SHP77 (cell line): ENCODE measurements around the gene MPV17L2.
"Not testable (repeated sequence)": the region's sequence is repeated elsewhere in the genome, so short reads cannot be mapped to it uniquely, and the experiment has no call there.

Experiments
- DNase-seq, 2 experiments: peaks; one replicate each; lab custom pipeline; 2025; lab: John Stamatoyannopoulos, UW

MPV17L2 gene

GRCh38 chr19:18193388-18194180, 566 bp downstream of the MPV17L2 start:
- DNase-seq = no peak

DNA sequence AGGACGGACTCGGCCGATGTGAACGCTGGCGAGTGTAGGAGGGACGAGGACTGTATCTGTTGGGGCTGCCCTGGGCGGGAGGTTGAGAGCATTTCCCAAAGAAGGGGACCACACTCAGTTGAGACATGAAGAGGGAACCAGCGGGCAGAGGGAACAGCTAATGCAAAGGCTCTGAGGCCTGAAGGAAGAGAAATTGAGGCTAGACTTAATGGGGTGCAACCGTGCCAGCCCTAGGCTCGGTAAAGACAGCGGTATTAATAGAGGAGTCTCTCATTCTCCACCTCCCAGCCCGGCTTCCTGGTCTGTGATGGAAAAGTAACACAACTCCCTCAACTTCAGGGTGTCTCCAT, 1.1 kb downstream of the MPV17L2 start:
- DNase-seq = no peak

GRCh38 chr19:18194554-18195238, 1.7 kb downstream of the MPV17L2 start:
- no peak for DNase-seq

GRCh38 chr19:18196511-18196845, 3.5 kb downstream of the MPV17L2 start:
- no peak for DNase-seq

GRCh38 chr19:18197306-18197705, 4.3 kb downstream of the MPV17L2 start:
- no peak for DNase-seq

DNA sequence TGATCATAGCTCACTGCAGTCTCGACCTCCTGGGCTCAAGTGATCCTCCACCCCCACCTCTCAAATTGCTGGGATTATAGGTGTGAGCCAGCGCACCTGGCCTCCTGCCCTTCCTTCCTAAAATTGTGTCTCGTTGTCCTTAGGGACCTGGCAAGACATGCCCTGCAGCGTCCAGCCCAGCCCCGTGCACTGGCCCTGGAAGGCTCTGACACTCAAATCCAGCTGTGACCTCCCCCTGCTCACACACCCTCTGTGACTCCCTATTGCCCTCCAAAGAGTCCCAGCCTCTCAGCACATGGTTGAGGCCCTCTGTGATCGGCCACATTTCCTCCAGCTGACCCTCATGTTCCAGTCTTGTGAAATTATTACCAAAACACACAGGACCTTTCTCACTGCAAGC, 4.9 kb downstream of the MPV17L2 start:
- DNase-seq = no peak

DNA sequence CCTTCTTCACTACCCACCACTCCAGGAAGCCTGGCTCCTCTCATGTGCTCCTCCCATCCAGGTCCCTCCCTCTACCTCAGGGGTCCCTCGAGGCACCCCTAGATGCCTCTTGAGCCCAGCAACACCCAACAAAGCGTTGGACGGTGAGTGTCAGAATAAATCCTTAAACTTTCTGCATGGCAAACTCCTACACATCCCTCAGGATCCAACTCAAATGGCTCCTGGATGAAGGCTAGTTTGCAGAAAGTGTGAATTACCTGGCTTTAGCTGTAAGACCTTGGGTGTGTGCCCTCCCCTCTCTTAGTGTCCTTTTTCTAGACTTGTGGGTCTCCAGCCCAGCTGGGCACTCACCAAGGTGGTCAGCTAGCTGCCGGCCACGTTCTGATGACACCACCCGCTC, 5.4 kb downstream of the MPV17L2 start:
- DNase-seq = no peak

- no peak for DNase-seq
Observed at GRCh38 chr19:18202397-18202777, 9.4 kb downstream of the MPV17L2 start.

- DNase-seq = no peak
Observed at GRCh38 chr19:18202778-18203407, 9.9 kb downstream of the MPV17L2 start.

GRCh38 chr19:18203408-18203862, 10.4 kb downstream of the MPV17L2 start:
- DNase-seq = peak in 1 of 2 experiments; percentile 15

GRCh38 chr19:18203863-18204393, 10.9 kb downstream of the MPV17L2 start, which contains the start of gene RAB3A:
Gene RAB3A (minus strand): TSS chr19:18204042. CDS start chr19:18202740, 1,302 bp downstream.
- peak; percentile 99 for DNase-seq

DNA sequence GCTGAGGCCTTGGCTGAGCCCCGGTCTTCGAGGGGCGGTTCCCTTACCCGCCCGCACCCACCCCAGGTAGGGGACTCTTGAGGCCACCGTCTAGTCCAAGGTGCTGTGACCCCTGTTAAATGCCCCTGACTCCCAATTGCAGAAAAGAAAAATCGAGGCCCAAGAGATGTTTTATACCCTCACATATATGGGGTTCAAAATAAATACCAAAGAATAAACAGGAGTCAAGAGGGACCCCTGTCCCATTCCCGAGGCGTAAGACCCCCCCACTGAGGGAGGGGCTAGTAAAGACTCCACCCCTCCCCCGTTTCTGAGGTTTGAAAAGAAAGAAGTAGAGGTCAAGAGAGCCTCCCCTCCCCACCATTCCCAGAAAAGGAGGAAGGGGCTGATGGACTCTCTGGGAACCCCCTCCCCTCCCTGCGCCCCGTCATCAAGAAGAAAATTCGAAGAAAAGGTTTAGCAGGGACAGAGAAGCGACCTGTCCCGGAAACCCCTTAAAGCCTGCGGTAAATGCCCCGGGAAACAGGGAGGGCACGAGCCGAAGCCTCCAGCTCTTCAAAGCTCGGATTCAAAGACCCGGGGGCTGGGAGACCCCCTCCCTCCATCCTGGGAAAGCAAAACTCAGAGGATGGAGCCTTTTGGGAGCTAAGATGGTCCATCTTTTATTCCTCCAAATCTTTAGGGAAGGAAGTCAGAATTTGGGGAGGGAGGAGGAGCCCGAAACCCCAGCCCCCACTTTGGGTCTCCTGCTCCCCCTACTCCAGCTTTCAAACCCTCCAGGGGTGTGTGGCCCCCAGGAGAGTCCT, 11.6 kb downstream of the MPV17L2 start:
- DNase-seq = peak in 1 of 2 experiments; percentile 85

- peak; percentile 57 to 86 for DNase-seq
Observed at GRCh38 chr19:18205200-18205892, 12.3 kb downstream of the MPV17L2 start.

GRCh38 chr19:18206018-18206417, 13.0 kb downstream of the MPV17L2 start:
- no peak for DNase-seq

DNA sequence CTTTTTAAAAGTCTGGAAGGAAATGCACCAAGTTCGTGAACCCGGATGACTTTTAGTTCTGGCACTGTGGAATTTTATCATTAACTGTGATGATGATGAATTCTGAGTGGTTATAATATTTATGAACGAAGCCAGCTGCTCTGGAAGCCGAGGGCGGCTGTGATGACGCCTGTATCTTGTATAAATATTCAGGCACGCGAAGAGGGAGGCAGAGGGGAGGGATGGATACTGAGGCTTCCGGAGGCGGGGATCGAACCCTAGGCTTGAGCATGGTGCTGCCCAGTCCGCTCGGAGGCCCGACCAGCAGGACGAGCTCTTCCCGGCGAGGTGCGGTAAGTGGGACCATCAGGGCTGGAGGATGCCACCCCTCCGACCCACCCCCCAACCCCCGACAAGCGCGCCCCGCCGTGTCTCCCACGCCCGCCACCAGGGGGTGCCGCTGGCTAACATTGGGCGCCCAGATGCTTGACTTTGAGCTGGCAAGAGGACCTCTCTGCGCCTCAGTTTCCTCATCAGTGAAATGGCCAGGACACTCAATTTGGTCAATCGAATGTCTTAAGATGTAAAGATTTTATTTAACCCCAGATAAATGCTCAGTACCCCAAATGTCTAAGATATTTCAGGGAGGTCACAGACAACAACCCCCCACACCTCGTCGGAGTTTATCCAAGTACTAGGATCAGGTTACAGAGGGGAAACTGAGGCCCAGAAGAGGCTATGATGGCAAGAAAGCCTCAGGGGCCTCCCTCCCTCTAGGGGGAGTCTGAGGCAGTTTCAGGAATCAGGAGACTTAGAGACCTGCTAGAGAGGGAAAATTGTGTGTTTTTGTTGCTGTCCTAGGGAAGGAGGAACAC, 15.3 kb downstream of the MPV17L2 start:
- DNase-seq = peak; percentile 49

DNA sequence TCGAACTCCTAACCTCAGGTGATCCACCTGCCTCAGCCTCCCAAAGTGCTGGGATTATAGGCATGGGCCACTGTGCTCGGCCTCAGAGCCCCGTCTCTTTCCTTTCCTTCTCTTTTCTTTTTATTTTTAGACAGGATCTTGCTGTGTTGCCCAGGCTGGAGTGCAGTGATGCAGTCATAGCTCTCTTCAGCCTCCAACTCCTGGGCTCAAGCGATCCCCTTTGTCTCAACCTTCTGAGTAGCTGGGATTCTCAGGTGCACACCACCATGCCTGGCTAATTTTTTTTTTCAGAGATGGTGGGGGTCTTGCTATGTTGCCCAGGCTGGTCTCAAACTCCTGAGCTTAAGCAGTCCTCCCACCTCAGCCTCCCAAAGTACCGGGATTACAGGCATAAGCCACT, 16.9 kb downstream of the MPV17L2 start:
- not testable (repeated sequence) for DNase-seq

- DNase-seq = no peak
Observed at GRCh38 chr19:18211683-18212082, 18.7 kb downstream of the MPV17L2 start.

- no peak for DNase-seq
Observed at GRCh38 chr19:18214779-18215433, 21.9 kb downstream of the MPV17L2 start.

- no peak for DNase-seq
Observed at GRCh38 chr19:18216789-18217188, 23.8 kb downstream of the MPV17L2 start.

GRCh38 chr19:18218159-18218558, 25.1 kb downstream of the MPV17L2 start:
- no peak for DNase-seq
